ENCODE results near the gene TRAFD1. TPM values are rescaled to one million over a fixed set of nuclear protein-coding genes. Genes with fewer than 3 reads are reported as not detected.

TRAFD1 gene
- total and polyA plus RNA-seq, 2 donors (not counting 3 experiments of a cell fraction or from before 2014, with no cell fraction given), result 20.3 to 24.9 TPM

DNA sequence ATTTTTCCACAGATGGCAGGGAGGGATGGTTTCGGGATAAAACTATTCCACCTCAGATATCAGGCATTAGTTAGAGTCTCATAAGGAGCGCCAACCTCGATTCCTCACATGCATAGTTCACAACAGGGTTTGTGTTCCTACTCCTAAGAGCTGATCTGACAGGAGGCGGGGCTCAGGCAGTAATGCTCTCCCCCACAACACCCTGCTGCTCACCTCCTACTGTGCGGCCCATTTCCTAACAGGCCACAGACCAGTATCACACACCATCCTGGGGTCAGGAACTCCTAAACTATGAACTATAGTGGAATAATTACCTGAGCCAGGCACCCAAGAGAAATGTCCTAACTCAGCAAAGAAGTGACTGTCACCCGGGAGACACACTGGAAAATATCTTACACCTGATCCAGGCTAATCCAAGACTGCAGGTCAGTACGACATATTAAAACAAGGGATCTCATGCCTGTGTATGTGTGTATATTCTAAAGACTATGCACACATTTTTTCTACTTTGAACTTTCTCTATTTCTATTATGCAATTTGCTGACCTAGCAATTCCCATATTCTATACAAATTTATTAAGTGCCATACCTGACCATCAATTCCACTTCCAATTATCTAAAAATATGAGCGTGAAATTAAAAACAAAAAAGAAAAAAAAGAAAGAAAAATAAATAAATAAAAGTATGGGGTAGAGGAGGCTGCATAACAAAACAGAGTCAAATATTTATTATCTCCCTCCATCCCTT is 21.4 kb upstream of the TRAFD1 start:
- intact Hi-C loops (cut with micrococcal nuclease) (no loop called here), dilution Hi-C loops (cut with MboI; ENCODE audit: extremely low pct_ligation_motif_present, low sequenced_read_pairs) (no loop called here)
- Histone ChIP-seq H3K27me3 (ENCODE audit: control insufficient read depth in 2 of 2, insufficient read depth in 2 of 2, low read length in 2 of 2) (no peaks in the 10 kb centered on the region), H3K9me3 (replicated peaks; ENCODE audit: control insufficient read depth, insufficient read depth, low read length) (no peaks in the 10 kb centered on the region), H3K9me1 (replicated peaks; ENCODE audit: control insufficient read depth, extremely low read depth, insufficient read depth, low read length) (no peaks in the 10 kb centered on the region), H3K4me2 (ENCODE audit: insufficient read depth, low read length) (no peak overlapping the region), H3K4me3 (replicated peaks in 1 of 3; ENCODE audit: insufficient read depth in 1 of 3, low read depth in 1 of 3, low read length in 3 of 3) (no peak overlapping the region), H3K27ac (ENCODE audit: insufficient read depth, low read depth, low read length) (no peak overlapping the region), H4K20me1 (replicated peaks; ENCODE audit: control insufficient read depth, extremely low read depth, insufficient read depth, low read length) (peaks cover 5% of the 10 kb centered on the region), H3K9ac (replicated peaks; ENCODE audit: extremely low read depth, insufficient read depth, low read length) (no peak overlapping the region), H3K79me2 (ENCODE audit: control insufficient read depth, insufficient read depth, low read length) (peaks cover 88% of the 10 kb centered on the region), H3K36me3 (ENCODE audit: control insufficient read depth in 2 of 2, extremely low read depth in 1 of 2, insufficient read depth in 2 of 2, low read length in 2 of 2) (peaks cover 4 to 5% of the 10 kb centered on the region in 2 experiments), H2AFZ (ENCODE audit: low read depth, low read length) (no peak overlapping the region), H3K4me1 (ENCODE audit: control insufficient read depth, extremely low read depth, insufficient read depth, low read length) (peaks cover 10% of the 10 kb centered on the region)
- DNase-seq (ENCODE audit: low read depth, low spot score) (no peak), FAIRE-seq (no peak)
- ChIA-PET POLR2A (no interaction called here), CTCF (no interaction called here)
- no TSS peak for BruUV-seq (replicated peaks)
- no peak for TF ChIP-seq EZH2 (IDR thresholded peaks at IDR 0.05; ENCODE audit: borderline replicate concordance, low read depth, low read length, severe bottlenecking)
- no peak for TF ChIP-seq MYC (IDR thresholded peaks at IDR 0.05; ENCODE audit: low read depth, low read length)
- no peak for TF ChIP-seq POLR2AphosphoS5 (IDR thresholded peaks at IDR 0.05; ENCODE audit: insufficient read depth, low read depth, low read length)
- TF ChIP-seq FOS (IDR thresholded peaks at IDR 0.05; ENCODE audit: borderline replicate concordance, insufficient read depth, low read length), result no peak
- no peak for TF ChIP-seq JUN (IDR thresholded peaks at IDR 0.05; ENCODE audit: borderline replicate concordance, insufficient read depth, insufficient read length, low read depth)
- TF ChIP-seq, protein P1, sequence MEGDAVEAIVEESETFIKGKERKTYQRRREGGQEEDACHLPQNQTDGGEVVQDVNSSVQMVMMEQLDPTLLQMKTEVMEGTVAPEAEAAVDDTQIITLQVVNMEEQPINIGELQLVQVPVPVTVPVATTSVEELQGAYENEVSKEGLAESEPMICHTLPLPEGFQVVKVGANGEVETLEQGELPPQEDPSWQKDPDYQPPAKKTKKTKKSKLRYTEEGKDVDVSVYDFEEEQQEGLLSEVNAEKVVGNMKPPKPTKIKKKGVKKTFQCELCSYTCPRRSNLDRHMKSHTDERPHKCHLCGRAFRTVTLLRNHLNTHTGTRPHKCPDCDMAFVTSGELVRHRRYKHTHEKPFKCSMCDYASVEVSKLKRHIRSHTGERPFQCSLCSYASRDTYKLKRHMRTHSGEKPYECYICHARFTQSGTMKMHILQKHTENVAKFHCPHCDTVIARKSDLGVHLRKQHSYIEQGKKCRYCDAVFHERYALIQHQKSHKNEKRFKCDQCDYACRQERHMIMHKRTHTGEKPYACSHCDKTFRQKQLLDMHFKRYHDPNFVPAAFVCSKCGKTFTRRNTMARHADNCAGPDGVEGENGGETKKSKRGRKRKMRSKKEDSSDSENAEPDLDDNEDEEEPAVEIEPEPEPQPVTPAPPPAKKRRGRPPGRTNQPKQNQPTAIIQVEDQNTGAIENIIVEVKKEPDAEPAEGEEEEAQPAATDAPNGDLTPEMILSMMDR (IDR thresholded peaks at IDR 0.05; ENCODE audit: extremely low read depth in 1 of 2, insufficient read depth in 1 of 2, low read depth in 1 of 2, low read length in 2 of 2), result no peak
- TF ChIP-seq POLR2A (IDR thresholded peaks at IDR 0.05; ENCODE audit: low read depth, low read length), result no peak
- TF ChIP-seq, protein P2, sequence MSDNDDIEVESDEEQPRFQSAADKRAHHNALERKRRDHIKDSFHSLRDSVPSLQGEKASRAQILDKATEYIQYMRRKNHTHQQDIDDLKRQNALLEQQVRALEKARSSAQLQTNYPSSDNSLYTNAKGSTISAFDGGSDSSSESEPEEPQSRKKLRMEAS (IDR thresholded peaks at IDR 0.05; ENCODE audit: insufficient read depth, insufficient read length), result no peak
- TF ChIP-seq GATA2 (IDR thresholded peaks at IDR 0.05; ENCODE audit: insufficient read depth, insufficient read length, low read depth, low read length), result no peak
